ENCODE measurements around the gene ERMP1.

ERMP1 gene

DNA sequence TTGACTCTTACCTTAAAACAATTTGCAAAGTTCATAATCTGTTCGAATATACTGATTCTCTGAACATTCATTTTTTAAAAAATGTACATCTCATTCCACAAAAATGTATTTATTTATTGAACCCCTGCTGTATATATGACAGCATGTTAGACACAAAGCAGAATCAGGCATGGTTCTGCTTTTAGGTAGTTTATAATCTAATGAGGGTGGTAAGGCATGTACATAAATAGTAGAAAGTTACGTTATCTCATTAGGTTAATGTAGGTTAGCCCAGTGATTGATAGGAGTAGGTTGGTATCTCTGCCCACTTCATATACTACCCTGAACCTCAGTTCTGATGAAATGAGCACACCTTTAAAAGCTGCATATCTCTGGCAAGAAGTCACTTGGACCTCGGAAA is 89.8 kb downstream of the ERMP1 start:
- Histone ChIP-seq H3K4me2 (ENCODE audit: low read depth, low read length) (no peak overlapping the region), H3K4me3 (ENCODE audit: low read length) (no peak overlapping the region), H3K79me2 (ENCODE audit: low read length) (no peaks in the 10 kb centered on the region), H3K4me1 (ENCODE audit: low read length) (no peaks in the 10 kb centered on the region), H2AFZ (ENCODE audit: low read length) (no peak overlapping the region), H3K27ac (ENCODE audit: low read length) (no peak overlapping the region), H3K9me3 (replicated peaks; ENCODE audit: insufficient read depth, low read length) (no peaks in the 10 kb centered on the region), H4K20me1 (ENCODE audit: insufficient read depth, low read length) (no peaks in the 10 kb centered on the region), H3F3A (ENCODE audit: insufficient read depth, low read length) (0 out of 2 replicates have a peak, but pooled peaks cover 3% of the 10 kb centered on the region), H3K27me3 (replicated peaks; ENCODE audit: insufficient read depth, low read length) (no peaks in the 10 kb centered on the region), H3K36me3 (replicated peaks; ENCODE audit: insufficient read depth, low read length) (no peaks in the 10 kb centered on the region; the same call in 1 of the 2 replicates), H3K9me2 (replicated peaks; ENCODE audit: insufficient read depth, low read length) (no peaks in the 10 kb centered on the region), H3K9ac (ENCODE audit: low read length) (no peak overlapping the region)
- DNase-seq = no peak
- TF ChIP-seq, protein P1, sequence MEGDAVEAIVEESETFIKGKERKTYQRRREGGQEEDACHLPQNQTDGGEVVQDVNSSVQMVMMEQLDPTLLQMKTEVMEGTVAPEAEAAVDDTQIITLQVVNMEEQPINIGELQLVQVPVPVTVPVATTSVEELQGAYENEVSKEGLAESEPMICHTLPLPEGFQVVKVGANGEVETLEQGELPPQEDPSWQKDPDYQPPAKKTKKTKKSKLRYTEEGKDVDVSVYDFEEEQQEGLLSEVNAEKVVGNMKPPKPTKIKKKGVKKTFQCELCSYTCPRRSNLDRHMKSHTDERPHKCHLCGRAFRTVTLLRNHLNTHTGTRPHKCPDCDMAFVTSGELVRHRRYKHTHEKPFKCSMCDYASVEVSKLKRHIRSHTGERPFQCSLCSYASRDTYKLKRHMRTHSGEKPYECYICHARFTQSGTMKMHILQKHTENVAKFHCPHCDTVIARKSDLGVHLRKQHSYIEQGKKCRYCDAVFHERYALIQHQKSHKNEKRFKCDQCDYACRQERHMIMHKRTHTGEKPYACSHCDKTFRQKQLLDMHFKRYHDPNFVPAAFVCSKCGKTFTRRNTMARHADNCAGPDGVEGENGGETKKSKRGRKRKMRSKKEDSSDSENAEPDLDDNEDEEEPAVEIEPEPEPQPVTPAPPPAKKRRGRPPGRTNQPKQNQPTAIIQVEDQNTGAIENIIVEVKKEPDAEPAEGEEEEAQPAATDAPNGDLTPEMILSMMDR (IDR thresholded peaks at IDR 0.05; ENCODE audit: low read length) = no peak
- TF ChIP-seq EZH2phosphoT487 (IDR thresholded peaks at IDR 0.05; ENCODE audit: low read length) (no peak), EZH2 (optimal IDR thresholded peaks at IDR 0.05; ENCODE audit: low read depth, low read length) (no peak)

GRCh38 chr9:5736563-5737346 is 96.2 kb downstream of the ERMP1 start:
- no peaks in the 10 kb centered on the region for H4K20me1 ChIP-seq (ENCODE audit: insufficient read depth, low read length)
- no peak overlapping the region for H3K27ac ChIP-seq (ENCODE audit: low read length)
- DNase-seq = no peak
- H3K36me3 ChIP-seq (replicated peaks; ENCODE audit: insufficient read depth, low read length) = peaks cover 3% of the 10 kb centered on the region; the same call in 1 of the 2 replicates
- H2AFZ ChIP-seq (ENCODE audit: low read length) = no peak overlapping the region
- H3K4me2 ChIP-seq (ENCODE audit: low read depth, low read length) = no peak overlapping the region
- H3K9me2 ChIP-seq (replicated peaks; ENCODE audit: insufficient read depth, low read length) = no peaks in the 10 kb centered on the region
- no peaks in the 10 kb centered on the region for H3K4me1 ChIP-seq (ENCODE audit: low read length)
- no peaks in the 10 kb centered on the region for H3K79me2 ChIP-seq (ENCODE audit: low read length)
- no peak overlapping the region for H3K4me3 ChIP-seq (ENCODE audit: low read length)
- no peaks in the 10 kb centered on the region for H3F3A ChIP-seq (ENCODE audit: insufficient read depth, low read length)
- no peaks in the 10 kb centered on the region for H3K27me3 ChIP-seq (replicated peaks; ENCODE audit: insufficient read depth, low read length)
- H3K9ac ChIP-seq (ENCODE audit: low read length) = no peak overlapping the region
- no peaks in the 10 kb centered on the region for H3K9me3 ChIP-seq (replicated peaks; ENCODE audit: insufficient read depth, low read length)
- TF ChIP-seq, protein P1 (IDR thresholded peaks at IDR 0.05; ENCODE audit: low read length) = no peak
- TF ChIP-seq EZH2phosphoT487 (IDR thresholded peaks at IDR 0.05; ENCODE audit: low read length) (no peak), EZH2 (optimal IDR thresholded peaks at IDR 0.05; ENCODE audit: low read depth, low read length) (no peak)

GRCh38 chr9:5735072-5735471 is 97.8 kb downstream of the ERMP1 start:
- no peak overlapping the region for H3K27ac ChIP-seq (ENCODE audit: low read length)
- peaks cover 6% of the 10 kb centered on the region; the same call in 1 of the 2 replicates for H3K36me3 ChIP-seq (replicated peaks; ENCODE audit: insufficient read depth, low read length)
- H3K9me3 ChIP-seq (replicated peaks; ENCODE audit: insufficient read depth, low read length) = no peaks in the 10 kb centered on the region
- no peak overlapping the region for H3K4me2 ChIP-seq (ENCODE audit: low read depth, low read length)
- no peaks in the 10 kb centered on the region for H3K4me1 ChIP-seq (ENCODE audit: low read length)
- H3K27me3 ChIP-seq (replicated peaks; ENCODE audit: insufficient read depth, low read length) = no peaks in the 10 kb centered on the region
- no peaks in the 10 kb centered on the region for H4K20me1 ChIP-seq (ENCODE audit: insufficient read depth, low read length)
- no peak for DNase-seq
- H3K4me3 ChIP-seq (ENCODE audit: low read length) = no peak overlapping the region
- H3F3A ChIP-seq (ENCODE audit: insufficient read depth, low read length) = no peaks in the 10 kb centered on the region
- no peaks in the 10 kb centered on the region for H3K9me2 ChIP-seq (replicated peaks; ENCODE audit: insufficient read depth, low read length)
- no peaks in the 10 kb centered on the region for H3K79me2 ChIP-seq (ENCODE audit: low read length)
- no peak overlapping the region for H3K9ac ChIP-seq (ENCODE audit: low read length)
- TF ChIP-seq, protein P1 (IDR thresholded peaks at IDR 0.05; ENCODE audit: low read length) = no peak
- TF ChIP-seq EZH2 (optimal IDR thresholded peaks at IDR 0.05; ENCODE audit: low read depth, low read length) = no peak
- TF ChIP-seq EZH2phosphoT487 (IDR thresholded peaks at IDR 0.05; ENCODE audit: low read length) = no peak
- H2AFZ ChIP-seq (ENCODE audit: low read length) = no peak overlapping the region
